SK-N-SH (cell line): ENCODE data around the gene VEZF1.

Experiments
- REST ChIP-seq: IDR thresholded peaks from 2 replicates; pipeline ENCODE4 v1.6.1; 2012; ENCODE audit warnings: mild to moderate bottlenecking, low read depth, low read length, moderate library complexity
- TAF1 ChIP-seq: IDR thresholded peaks from 2 replicates; pipeline ENCODE4 v1.6.1; 2012; ENCODE audit warnings: low read depth, mild to moderate bottlenecking, low read length, moderate library complexity, borderline replicate concordance
- TF ChIP-seq, protein P1 (sequence below): fragments of 150-350 bp; IDR thresholded peaks from 2 replicates; pipeline ENCODE4 v1.6.1; 2017; ENCODE audit warnings: antibody characterized with exemption, low read length, low read depth, borderline replicate concordance

DNA sequence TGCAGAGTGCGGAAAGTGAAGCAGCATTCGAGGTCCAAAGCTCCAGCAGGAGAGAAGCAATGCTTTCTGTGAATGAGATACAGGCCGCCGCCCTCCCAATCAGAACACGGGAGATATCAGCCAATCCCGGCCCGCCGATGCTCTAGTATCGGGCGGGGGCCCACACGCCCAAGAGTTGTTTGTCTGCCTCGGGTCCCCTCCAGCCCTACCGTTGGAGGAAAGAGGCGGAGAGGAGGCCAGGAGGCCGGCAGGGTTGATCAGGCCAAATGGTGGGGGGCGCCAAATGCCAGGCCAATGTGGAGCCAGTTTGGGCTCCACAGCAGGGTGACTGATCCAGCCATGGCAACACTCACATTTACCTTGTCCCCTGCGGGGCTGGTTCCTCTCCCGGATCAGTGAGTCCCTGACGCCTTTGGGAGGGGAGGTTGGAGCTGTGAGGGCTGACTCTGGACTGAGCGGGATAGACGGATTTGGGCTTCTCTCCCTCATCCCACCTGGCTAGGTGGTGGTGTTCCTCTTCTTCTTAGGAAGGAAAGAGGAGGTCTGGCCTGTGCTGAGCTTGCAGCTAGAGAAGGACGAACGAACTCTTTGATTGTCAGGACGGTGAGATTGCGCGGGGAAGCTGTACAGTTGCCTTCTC, 22.4 kb downstream of the VEZF1 start:
- TF ChIP-seq, protein P1, sequence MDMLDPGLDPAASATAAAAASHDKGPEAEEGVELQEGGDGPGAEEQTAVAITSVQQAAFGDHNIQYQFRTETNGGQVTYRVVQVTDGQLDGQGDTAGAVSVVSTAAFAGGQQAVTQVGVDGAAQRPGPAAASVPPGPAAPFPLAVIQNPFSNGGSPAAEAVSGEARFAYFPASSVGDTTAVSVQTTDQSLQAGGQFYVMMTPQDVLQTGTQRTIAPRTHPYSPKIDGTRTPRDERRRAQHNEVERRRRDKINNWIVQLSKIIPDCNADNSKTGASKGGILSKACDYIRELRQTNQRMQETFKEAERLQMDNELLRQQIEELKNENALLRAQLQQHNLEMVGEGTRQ, result no peak
- TF ChIP-seq TAF1 (no peak), REST (no peak)
